Ureter (tissue), 1 donor: Measurements from ENCODE around the gene ASTN1. TPM values are rescaled to one million over a fixed set of nuclear protein-coding genes. Genes with fewer than 3 reads are reported as not detected.
A peak's percentile ranks its signal among the peaks of the same experiment; 100 is the strongest.

ENCODE experiments used
- DNase-seq: peaks from one replicate; pipeline ENCODE4 v3.0.0-alpha.2; 2020; ENCODE audit warnings: low spot score
- total RNA-seq: library from RNA; stranded (reverse); gene quantifications from one replicate; pipeline ENCODE4 v1.2.4, GENCODE V29; 2023
- donor health status: DM: yes; HTN: yes; CAD: no.

ASTN1 gene
- total RNA-seq, result 2.2 TPM

DNA sequence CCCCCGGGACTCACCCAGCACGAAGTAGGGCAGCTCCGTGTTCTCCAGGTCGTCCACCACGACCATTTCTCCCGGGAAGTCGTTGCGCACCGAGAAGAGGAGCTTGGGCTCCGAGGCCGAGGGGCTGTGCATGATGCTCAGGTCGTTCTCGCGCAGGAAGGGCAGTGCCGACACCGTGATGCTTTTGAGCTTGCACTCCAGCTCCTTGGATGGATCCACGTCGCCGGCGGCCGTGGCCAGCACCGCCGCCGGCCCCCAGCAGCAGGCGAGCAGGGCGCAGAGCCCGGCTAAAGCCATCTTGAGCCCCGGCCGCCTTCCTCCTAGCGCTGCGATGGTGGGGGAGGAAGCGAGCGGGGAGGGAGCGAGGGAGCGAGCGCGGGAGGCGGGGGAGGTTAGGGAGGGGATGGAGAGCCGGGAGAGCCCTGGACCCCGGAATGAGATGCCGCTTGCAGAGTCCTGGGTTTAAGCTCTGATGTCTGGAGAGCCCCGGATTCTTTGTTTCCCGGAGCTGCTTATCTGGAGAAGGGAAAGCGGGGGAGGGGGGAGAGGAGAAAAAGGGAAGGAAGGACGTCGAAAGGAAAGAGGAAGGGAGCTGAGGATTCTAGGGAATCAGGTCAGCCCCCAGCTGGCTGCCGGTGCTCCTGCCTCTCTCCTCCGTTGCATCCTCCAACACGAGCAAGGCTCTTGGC is at the start of gene ASTN1:
ASTN1 (minus strand) TSS at position 333 of the 689 bp plus-strand sequence; CDS start at position 297, 36 bp downstream.
- no peak for DNase-seq

DNA sequence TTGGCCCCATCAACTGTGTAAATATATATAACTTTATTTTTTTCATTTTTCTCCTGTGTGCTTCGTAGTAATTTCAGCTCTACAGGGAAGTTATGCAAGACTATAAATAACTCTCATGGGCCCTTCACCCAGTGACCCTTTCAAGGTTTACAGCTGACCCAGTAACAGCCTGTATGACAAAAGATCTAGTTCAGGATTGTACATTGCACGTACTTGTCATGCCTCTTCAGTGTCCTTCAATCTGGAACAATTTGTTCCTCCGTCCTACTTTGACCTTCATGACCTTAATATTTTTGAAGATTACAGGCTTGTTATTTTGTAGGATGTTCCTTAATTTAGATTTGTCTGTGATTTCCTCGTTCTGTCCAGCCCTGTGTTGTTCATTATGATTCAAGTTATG is 46.7 kb upstream of the ASTN1 start:
- DNase-seq, result no peak

DNA sequence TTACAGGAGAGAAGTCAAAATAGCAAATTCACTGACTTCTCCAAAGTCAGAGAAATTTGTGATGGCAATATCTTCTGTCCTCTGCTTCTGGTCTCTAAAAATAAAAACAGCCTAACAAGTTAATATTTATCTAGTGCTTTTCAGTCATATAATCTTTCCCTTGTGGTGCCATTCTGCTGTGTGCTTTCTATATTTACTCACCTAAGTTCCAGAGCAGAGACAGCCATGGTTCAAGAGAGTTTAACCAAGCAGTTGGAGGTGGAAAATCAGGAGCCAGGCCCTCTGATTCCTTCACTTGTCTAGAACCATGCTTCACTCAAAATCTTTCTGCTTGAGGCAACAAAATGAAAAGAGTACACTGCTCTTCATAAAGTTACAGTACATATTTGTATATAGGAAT is 45.6 kb upstream of the ASTN1 start:
- DNase-seq, result no peak

DNA sequence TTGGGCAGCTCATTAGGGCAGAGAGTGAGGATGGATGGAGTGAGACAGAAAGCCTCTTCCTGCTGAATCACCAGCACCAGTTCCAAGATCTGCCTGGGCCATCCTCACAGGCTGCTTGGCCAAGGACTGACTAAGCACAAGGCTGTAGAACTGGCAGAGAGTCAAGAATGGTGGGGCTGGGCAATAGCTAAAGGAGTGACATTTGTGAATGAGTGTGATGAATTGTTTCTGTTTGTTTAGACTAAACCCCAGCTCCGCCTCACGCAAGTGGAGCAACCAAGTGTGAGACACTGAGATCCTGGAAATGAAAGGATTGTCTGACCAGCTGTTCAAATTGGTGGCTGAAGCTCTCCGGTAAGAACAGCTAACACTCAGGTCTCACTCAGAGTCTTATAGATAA is 44.8 kb upstream of the ASTN1 start:
- peak; percentile 82 for DNase-seq

DNA sequence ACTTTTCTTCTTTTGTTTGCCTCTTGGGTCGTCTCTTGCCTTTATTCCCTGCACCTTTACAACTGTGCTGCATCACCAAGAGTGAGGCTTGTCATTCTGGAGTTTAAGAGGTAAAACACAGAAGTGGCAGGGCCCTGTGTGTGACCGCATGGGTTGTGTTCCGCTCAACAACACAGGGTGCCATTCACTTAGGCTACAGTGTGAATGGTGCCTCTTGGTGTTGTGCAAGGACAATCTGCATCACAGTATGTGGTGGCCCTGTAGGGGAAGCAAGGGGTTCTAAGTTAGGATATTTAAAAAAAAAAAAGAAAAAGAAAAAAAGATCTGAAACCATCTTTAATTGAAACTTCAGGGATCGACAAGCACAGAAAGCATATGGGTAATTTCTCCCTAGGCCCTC is 44.4 kb upstream of the ASTN1 start:
- no peak for DNase-seq

DNA sequence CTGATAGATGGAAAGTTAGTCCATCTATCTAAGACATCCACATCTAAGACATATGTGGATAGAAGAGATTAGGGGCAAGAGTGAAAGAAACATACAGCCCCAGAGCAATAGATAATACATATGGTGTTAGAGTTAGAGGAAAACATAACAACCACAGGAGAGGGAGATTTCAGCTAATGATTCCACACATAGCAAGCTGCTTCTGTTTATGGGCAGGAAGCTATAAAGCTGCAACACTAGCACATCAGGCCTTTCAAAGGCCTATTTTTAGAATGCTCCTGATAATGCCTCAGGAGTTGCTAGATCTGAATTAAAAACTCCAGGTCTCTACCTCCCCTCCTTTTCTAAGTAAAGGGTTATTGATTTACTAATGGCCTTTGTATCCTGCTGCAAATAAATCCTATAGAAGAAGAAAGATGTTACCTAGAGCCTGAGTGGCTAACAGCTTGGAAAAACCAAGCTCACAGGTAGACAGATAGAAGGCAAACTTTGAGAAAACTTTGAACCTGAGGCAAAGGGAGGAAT is 42.4 kb upstream of the ASTN1 start:
- DNase-seq, result no peak

DNA sequence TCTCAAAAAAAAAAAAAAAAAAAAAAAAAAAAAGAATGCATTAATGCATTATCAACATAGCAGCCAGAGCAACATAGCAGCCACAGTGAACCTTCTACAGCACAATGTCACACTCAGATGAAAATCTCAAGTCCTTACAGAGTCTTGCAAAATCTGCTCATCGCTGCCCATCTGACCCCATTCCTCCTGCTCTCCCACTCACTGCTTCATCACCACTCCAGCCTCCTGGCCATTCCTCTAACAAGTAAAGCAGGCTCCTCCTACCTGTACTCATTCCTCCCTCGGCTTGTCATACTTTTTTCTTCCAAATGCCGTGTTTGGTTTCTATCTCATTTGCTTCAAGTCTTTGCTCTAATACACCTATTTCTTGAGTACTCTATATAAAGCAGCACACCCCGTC is 35.8 kb upstream of the ASTN1 start:
- DNase-seq, result no peak

DNA sequence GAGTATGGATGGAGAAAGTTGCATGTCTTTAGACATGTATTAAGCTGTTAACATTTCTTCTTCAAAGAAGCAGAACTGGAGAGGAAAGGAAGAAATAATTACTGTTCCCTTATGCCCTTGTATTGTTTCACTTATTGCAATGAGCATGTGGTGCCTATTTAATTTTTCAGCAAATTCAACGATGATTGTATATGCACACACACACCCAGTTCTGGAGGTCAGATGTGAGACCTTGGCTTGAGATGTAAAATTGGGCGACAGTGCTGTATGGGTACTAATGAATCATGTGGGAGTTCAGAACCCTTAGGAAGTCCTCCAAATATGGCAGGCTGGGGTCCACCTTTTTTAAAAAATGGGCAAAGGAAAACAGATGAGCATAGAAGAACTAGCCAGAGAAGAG is 33.7 kb upstream of the ASTN1 start:
- DNase-seq, result no peak

DNA sequence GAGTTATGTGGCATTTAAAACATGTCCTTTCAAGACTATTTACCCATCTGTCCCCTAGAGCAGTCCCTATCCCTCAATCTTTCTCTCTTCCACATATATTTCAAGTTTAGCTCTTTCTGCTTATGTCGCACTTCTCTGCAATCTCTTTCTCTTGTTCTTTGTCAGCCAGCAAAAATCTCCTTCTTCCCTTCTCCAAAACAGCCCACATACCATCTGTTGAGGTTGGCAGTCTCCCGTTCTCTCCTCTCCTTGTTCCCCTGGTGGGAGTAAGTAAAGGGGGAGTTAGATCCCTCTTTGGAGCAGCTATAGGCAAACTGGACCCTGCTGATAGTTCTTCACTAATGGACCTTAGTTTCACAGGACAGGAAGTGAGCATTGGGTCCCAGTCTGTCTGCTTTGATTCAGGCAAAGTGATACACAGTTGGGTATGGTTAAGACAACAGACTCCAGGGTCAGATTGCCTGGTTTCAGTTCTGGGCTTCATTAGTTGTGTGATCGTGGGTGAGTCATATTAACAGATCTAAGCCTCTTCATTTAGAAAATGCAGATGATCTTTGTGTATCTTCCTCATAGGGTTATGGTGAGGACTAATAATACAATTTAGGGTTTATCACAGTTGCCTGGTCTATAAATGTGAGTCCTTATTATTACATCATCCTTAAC is 25.9 kb upstream of the ASTN1 start:
- DNase-seq, result no peak

DNA sequence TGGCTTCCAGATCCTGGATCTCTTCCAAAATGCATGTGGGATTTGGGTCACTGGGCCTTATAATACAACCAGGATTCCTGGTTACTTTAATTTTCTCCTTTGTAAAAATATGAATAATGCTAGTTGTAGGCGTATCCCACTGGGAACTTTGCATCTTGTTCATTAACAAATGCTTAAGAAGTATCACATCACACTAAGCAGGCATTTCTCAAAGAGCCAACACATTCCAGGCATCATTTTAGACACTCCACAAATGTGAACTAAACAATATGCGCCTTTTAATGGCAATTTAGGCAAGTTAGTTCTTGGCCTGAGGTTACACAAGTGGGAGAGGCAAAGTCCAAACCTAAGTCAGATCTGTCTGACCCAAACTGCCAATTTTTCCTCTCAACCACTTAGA is 22.1 kb upstream of the ASTN1 start:
- no peak for DNase-seq

DNA sequence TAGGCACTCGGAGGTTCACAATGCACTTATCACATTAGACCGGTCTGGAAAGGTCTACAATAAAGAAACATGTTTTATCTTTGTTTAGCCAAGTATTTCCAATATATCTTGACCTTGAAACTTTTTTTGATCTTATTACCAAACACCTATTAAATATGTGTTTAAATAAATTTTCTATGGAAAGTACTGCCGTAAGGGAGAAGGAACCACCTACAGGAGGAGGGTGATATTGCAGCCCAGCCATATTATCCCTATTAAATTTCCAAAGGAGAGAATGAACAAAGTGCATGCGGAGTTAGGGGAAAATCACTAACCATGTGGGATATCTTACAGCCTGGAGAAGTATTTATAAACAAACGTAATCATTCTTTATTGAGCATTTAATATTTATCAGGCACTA is 20.7 kb upstream of the ASTN1 start:
- DNase-seq, result no peak

DNA sequence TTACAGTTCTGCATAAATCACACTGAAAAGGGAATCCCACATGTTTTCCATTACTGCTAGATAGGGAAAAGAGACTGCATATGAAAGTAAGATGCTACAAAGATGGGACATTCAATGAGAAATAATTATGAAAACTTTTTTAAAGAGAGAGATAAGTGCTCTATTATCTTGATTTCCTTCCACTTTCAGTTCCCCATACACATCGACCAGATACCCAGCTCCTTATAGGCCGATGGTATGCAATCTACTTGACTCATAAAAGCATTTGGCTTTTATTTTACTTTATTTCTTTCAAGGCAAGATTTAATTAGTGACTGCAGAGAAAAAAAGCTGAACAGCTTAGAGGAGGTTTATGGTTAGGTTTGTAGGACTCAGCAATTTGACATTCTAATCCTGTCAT is 19.3 kb upstream of the ASTN1 start:
- DNase-seq, result no peak

DNA sequence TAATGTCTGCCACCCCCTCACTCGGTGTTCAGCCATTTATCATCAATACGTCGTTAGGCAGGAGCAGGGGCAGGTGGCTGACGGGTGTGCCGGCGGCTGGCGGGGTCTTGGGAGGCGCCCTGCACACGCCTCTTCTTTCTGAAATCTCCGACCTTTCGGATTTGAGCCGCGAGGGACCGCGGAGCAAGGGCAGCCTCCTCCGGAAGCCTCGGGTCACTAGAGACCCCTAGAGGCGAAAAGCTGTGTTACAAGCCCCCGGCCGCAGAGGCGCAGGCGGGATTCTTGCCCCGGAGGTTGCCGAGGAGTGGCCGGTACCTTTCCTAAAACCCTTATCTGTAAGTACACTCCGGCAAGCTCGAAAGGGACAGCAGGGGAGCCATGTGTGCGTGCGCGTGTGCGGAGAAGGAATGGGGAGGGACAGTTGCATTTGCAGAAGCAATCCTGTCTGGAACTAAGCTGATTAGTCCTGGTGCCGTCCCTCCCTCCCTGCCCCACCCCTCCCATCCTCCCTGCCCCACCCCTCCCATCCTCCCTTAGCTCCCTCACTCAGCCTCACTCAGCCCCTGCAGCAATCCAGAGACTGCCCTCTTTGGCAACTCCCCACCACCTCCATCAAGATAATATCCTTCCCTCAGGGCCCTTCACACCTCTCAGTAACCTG is 17.2 kb upstream of the ASTN1 start:
- peak; percentile 63 for DNase-seq

DNA sequence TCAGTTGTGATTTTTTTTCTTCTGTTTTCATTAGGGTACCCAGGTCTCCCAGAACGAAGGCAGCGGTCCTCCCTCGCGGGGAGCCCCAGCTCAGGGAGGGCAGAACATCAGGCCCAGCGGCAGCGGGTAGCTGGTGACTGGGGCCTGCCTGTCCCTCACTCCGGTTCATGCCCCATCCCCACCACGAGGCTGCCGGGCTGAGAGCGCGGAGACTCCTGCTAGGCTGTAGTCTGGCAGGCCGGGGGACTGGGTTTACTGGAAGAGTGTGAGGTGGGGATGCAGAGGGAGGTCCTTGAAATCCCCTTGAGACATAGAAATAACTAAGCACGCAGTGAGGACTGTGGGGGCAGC is 16.7 kb upstream of the ASTN1 start:
- no peak for DNase-seq

DNA sequence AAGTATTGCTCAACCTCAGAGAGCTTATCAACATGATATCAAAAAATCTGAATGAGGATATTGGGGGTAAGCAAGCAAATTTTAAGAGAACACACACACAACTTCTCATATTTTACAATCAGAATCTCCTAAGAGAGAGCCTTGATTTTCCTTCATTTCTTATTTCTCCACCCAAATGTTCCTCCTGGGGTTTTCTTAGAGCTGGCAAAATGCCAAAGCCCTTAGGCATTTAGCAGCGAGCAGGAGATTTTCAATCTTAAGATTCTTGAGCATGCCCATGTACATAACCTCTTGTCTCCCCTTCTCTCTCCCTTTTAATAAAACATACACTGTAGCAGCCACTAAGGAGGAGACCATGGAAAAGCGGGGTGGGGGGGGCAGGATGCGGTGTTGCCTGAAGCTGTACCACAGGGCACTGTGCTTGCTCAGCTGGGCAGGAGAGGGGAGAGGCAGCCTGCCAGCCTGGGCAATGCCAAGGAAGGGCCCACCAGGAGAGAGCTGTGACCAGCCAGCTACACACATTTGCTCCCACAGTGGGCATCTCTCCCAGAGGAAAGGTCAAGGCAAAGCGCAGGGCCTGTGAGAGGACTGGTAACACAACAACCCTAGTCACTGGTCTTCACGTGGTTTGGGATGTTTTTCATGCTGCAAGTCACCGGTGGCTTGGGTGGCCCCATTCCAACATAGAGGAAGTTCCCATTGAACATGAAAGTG is 10.6 kb upstream of the ASTN1 start:
- DNase-seq, result no peak

DNA sequence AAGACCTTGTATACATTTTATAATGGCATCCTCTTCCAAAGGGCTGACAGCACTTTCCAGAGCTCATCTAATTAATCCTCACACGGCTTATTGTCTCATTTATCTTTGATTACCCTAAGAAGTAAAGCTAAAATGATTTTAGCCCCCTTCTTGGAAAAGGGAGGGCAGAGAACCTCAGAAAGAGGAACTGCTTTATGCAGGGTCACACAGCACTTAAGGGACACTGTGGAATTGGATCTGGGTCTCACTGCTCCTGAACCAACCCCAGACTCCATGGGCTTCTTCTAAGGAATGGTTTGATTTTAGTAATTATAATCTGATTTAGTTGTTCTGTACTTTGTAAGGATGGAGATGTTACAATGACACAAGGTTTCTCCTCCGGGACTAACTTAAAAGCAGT is 9.5 kb upstream of the ASTN1 start:
- no peak for DNase-seq

DNA sequence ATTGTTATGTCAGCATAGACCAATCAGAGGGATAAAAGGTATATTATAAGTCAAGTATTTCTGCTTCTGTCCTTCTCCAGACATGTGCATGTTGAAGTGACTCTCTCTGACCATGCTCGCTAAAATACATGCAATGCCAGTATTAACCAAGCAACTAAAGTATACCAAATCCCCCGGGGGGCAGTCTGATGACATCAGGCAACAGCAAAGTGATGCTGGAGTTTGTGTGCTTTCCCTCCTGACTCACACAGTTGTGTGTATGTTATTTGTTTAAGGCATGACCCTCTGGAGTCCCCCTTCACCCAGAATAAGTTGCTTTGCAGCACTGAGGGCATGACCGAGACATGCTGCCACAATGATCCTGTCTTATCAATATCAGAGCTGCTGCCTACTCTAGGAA is 8.4 kb upstream of the ASTN1 start:
- DNase-seq, result no peak

DNA sequence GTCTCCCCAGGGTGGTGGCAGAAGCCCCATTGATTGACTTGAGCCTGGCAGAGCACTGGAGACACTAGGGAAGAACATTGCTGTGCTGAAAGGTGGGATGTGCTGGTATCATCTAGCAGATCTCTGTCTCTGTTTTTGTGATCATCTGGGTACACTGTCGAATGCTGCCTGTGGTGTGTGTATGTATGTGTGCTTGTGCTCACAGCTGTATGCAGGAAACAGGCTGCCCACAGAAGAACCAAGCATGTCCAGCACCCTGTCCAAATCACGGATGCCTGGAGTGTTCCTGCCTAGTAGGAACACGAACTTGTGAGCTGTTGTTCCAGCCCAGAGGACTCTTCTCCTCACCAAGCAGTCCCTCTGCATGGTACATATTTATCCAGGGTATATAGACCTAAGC is 7.8 kb upstream of the ASTN1 start:
- no peak for DNase-seq

DNA sequence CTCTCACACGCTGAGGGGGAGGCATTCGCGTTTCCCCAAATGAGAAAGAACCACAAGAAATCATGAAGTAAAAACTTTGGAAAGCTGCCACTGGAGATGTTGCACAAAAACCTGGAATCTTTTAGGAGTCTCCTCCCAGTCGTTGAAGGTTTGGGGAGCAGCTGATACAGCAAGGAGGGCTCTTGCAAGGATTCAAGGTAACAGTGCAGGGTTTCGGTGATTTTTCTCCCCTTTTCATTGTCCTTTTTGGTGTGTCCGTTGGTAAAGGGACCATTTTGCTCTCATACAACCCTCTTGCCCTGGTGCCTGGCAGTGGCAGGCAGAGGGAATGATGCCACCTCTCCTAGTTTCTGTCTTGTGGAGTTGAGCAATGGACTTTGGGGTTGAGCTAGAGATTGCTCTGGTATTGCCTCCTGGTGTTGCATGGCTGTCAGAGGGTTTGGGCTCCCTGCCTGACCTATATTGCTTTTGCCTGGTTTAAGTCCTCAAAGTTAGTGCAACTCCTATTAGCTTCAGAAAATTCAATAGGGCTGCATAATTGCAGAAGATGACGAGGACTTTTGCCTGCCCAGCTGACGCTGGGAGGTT is 7.1 kb upstream of the ASTN1 start:
- DNase-seq, result no peak

DNA sequence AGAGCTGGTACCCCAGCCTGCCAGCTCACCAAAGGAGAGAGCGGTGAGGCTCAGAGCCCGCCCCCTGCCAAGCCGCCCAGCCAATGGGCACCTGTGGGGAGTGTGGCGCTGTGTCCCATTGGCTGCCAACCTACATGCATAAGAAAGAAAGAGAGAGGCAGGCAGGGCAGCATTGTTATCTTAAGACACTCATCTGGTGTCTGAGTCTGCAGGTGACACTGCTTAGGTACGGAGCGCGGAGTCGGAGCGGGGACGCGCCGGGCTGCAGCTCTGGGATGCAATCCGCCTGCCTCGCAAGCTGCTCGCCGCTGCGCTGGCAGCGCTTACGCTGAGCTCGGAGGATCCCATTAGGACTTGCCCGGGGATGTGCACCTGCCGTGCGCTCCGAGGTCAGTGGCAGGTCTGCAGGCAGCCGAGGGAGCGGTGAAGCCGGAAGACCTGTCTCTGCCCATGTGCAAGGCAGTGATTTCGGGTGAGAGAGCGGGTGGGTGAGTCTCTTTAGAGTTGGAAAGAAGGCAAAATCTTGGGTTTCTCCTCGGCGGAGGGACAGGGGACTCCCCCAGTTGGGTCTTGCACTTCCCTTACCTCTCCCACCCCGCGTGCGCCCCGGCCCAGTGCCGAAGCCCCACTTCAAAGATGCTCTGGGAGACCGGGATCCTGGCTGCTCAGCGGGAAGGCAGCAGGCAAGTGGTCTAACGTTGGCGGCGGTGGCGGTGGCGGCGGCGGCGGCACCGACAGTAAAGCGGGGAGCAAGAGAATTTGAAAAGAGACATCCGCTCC is 6.4 kb upstream of the ASTN1 start, which contains the start of gene BRINP2:
BRINP2 (plus strand) TSS at position 203 of the 780 bp plus-strand sequence. CDS start 58,919 bp downstream, outside the sequence.
- peak; percentile 45 for DNase-seq

DNA sequence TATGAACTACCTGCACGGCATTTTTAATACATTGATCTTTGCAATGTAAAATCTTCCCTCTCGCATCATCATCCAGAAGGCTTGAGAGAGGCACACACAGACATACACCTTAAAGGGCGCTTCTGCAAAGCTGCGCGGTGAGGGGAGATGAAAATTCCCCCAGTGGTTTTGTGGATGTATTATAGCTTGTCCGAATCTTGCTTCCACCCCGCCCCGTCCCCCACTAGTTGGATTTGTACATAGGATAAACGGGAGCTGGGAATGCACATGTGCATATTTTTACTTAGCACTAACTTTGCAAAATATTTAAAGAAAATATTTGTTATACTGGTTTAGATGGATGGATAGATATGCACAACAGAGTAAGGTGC is 542 bp upstream of the ASTN1 start:
- DNase-seq, result no peak
